Muscle of back (tissue), 11 donors: ENCODE data around the gene DPH1. TPM values are rescaled to one million over a fixed set of nuclear protein-coding genes. Genes with fewer than 3 reads are reported as not detected.
A peak's percentile ranks its signal among the peaks of the same experiment; 100 is the strongest.

Experiments used
- DNase-seq, 3 donors: peaks; one replicate each; pipeline versions ENCODE4 v3.0.0 to v3.0.0-alpha.2; 2013
- polyA plus RNA-seq, 10 donors: library from polyadenylated mRNA; unstranded; fragments of 120-200 nt; gene quantifications; one replicate each; pipeline ENCODE4 v1.2.1, GENCODE V29; 2013; ENCODE audit not compliant: insufficient read length in 10 of 10

The DPH1 gene
- polyA plus RNA-seq, 10 donors, result 22.8 to 38.8 (median 26.5) TPM

GRCh38 chr17:2060681-2061440, 30.9 kb downstream of the DPH1 start:
- DNase-seq, result peak in 2 of 3 donors; percentile 46 to 71

GRCh38 chr17:2061441-2061958, 31.5 kb downstream of the DPH1 start:
- DNase-seq, result peak in 2 of 3 donors; percentile 22 to 55

- peak in 2 of 3 donors; percentile 46 to 80 for DNase-seq
These were observed 32.7 kb downstream of the DPH1 start for GRCh38 chr17:2062571-2063183.

- peak in 2 of 3 donors; percentile 23 to 65 for DNase-seq
These were observed 33.6 kb downstream of the DPH1 start for GRCh38 chr17:2063261-2064146.

GRCh38 chr17:2064147-2064489, 34.2 kb downstream of the DPH1 start:
- no peak for DNase-seq

GRCh38 chr17:2064520-2064971, 34.6 kb downstream of the DPH1 start:
- DNase-seq, result peak in 2 of 3 donors; percentile 20 to 67

- DNase-seq, result peak in 2 of 3 donors; percentile 63 to 78
These were observed 35.2 kb downstream of the DPH1 start for GRCh38 chr17:2064980-2065785.

- peak in 2 of 3 donors; percentile 21 to 76 for DNase-seq
These were observed 36.0 kb downstream of the DPH1 start for GRCh38 chr17:2065949-2066400.

- peak in 1 of 3 donors; percentile 63 for DNase-seq
These were observed 37.2 kb downstream of the DPH1 start for GRCh38 chr17:2067048-2067561.

GRCh38 chr17:2067608-2068024, 37.7 kb downstream of the DPH1 start:
- peak in 1 of 3 donors; percentile 59 for DNase-seq

- DNase-seq, result peak in 2 of 3 donors; percentile 22 to 60
These were observed 38.1 kb downstream of the DPH1 start for GRCh38 chr17:2068031-2068518.

GRCh38 chr17:2068519-2069051, 38.6 kb downstream of the DPH1 start:
- DNase-seq, result no peak

GRCh38 chr17:2070241-2071023, 40.5 kb downstream of the DPH1 start:
- peak in 1 of 3 donors; percentile 30 for DNase-seq

- no peak for DNase-seq
These were observed 41.1 kb downstream of the DPH1 start for GRCh38 chr17:2071024-2071385.

GRCh38 chr17:2071455-2072281, 41.7 kb downstream of the DPH1 start:
- peak in 2 of 3 donors; percentile 25 to 75 for DNase-seq

GRCh38 chr17:2074919-2075318, 45.0 kb downstream of the DPH1 start:
- no peak for DNase-seq

- DNase-seq, result peak in 2 of 3 donors; percentile 80 to 94
These were observed 45.6 kb downstream of the DPH1 start for GRCh38 chr17:2075336-2076086.
